MM.1S (cell line): ENCODE data around the gene DNAH10.

Source experiments
- DNase-seq: peaks from one replicate; pipeline ENCODE4 v3.0.0-alpha.2; 2015
- H2AFZ ChIP-seq: fragments of 300-600 bp; sonication (generic); 2 replicates; pipeline ENCODE4 v1.6.0; 2016; ENCODE audit warnings: antibody characterized with exemption, low read length
- H3F3A ChIP-seq: fragments of 300-600 bp; sonication (generic); 2 replicates; pipeline ENCODE4 v1.6.1; 2016; ENCODE audit warnings: mild to moderate bottlenecking, antibody characterized with exemption, low read length, moderate library complexity, mixed read lengths; ENCODE audit not compliant: insufficient read depth
- H3K27ac ChIP-seq: fragments of 300-600 bp; sonication (generic); 2 replicates; pipeline ENCODE4 v1.5.1; 2016; ENCODE audit warnings: mild to moderate bottlenecking, low read length
- H3K27me3 ChIP-seq: fragments of 300-600 bp; sonication (generic); replicated peaks from 2 replicates; pipeline ENCODE4 v1.6.0; 2016; ENCODE audit warnings: low read length; ENCODE audit not compliant: insufficient read depth
- H3K36me3 ChIP-seq: fragments of 300-600 bp; sonication (generic); replicated peaks from 2 replicates; pipeline ENCODE4 v1.6.1; 2016; ENCODE audit warnings: mild to moderate bottlenecking, low read length, mixed read lengths; ENCODE audit not compliant: insufficient read depth
- H3K4me1 ChIP-seq: fragments of 300-600 bp; sonication (generic); 2 replicates; pipeline ENCODE4 v1.6.1; 2016; ENCODE audit warnings: low read length, mixed read lengths
- H3K4me2 ChIP-seq: fragments of 300-600 bp; sonication (generic); 2 replicates; pipeline ENCODE4 v1.6.0; 2016; ENCODE audit warnings: low read depth, low read length
- H3K4me3 ChIP-seq: fragments of 300-600 bp; sonication (generic); 2 replicates; pipeline ENCODE4 v1.5.1; 2016; ENCODE audit warnings: low read length, mixed read lengths
- H3K79me2 ChIP-seq: fragments of 300-600 bp; sonication (generic); 2 replicates; pipeline ENCODE4 v1.6.1; 2016; ENCODE audit warnings: mixed run types, low read length, mixed read lengths
- H3K9ac ChIP-seq: fragments of 300-600 bp; sonication (generic); 2 replicates; pipeline ENCODE4 v1.6.1; 2016; ENCODE audit warnings: low read length, mixed read lengths
- H3K9me2 ChIP-seq: fragments of 300-600 bp; sonication (generic); replicated peaks from 2 replicates; pipeline ENCODE4 v1.6.1; 2016; ENCODE audit warnings: mild to moderate bottlenecking, low read length, mixed read lengths; ENCODE audit not compliant: insufficient read depth
- H3K9me3 ChIP-seq: fragments of 300-600 bp; sonication (generic); replicated peaks from 2 replicates; pipeline ENCODE4 v1.6.1; 2016; ENCODE audit warnings: mild to moderate bottlenecking, low read length, mixed read lengths; ENCODE audit not compliant: insufficient read depth
- H4K20me1 ChIP-seq: fragments of 300-600 bp; sonication (generic); 2 replicates; pipeline ENCODE4 v1.6.1; 2016; ENCODE audit warnings: mild to moderate bottlenecking, low read length, moderate library complexity, mixed read lengths; ENCODE audit not compliant: insufficient read depth
- EZH2 ChIP-seq: fragments of 300-600 bp; sonication (generic); optimal IDR thresholded peaks from 2 replicates; pipeline ENCODE3; 2017; ENCODE audit warnings: low read depth, mild to moderate bottlenecking, antibody characterized with exemption, low read length, mixed read lengths
- EZH2phosphoT487 ChIP-seq: fragments of 300-600 bp; sonication (generic); IDR thresholded peaks from 2 replicates; pipeline ENCODE4 v1.6.1; 2018; ENCODE audit warnings: antibody characterized with exemption, low read length
- TF ChIP-seq, protein P1 (sequence below): fragments of 300-600 bp; sonication (generic); IDR thresholded peaks from 2 replicates; pipeline ENCODE4 v1.5.1; 2016; ENCODE audit warnings: antibody characterized with exemption, low read length, mixed read lengths

DNAH10 gene

DNA sequence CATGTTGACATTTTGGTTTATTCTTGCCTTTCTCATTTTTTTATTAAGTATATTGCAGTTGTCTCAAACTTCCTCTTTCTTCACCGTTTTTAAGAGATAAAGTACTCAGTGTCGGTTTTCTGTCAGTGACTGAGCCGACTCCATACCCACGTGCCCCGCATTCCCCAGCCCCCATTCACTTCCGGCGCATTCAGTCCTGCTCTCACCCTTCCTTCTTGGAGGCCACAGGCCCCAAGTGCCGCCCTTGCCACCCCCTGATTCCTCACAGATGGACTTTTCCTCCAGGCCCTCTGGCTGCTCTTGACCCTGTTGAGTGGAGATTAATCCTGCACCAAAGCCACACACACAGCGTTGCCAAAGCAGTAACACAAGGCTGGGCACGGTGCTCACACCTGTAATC is 19.1 kb upstream of the DNAH10 start:
- H3K79me2 ChIP-seq: no peaks in the 10 kb centered on the region
- H3K4me3 ChIP-seq: no peak overlapping the region
- no peaks in the 10 kb centered on the region for H3F3A ChIP-seq
- no peak overlapping the region for H3K9ac ChIP-seq
- H3K36me3 ChIP-seq: no peaks in the 10 kb centered on the region
- H3K9me2 ChIP-seq: no peaks in the 10 kb centered on the region
- H4K20me1 ChIP-seq: no peaks in the 10 kb centered on the region
- no peaks in the 10 kb centered on the region for H3K9me3 ChIP-seq
- no peak overlapping the region for H2AFZ ChIP-seq
- TF ChIP-seq EZH2 (no peak), EZH2phosphoT487 (no peak)
- TF ChIP-seq, protein P1, sequence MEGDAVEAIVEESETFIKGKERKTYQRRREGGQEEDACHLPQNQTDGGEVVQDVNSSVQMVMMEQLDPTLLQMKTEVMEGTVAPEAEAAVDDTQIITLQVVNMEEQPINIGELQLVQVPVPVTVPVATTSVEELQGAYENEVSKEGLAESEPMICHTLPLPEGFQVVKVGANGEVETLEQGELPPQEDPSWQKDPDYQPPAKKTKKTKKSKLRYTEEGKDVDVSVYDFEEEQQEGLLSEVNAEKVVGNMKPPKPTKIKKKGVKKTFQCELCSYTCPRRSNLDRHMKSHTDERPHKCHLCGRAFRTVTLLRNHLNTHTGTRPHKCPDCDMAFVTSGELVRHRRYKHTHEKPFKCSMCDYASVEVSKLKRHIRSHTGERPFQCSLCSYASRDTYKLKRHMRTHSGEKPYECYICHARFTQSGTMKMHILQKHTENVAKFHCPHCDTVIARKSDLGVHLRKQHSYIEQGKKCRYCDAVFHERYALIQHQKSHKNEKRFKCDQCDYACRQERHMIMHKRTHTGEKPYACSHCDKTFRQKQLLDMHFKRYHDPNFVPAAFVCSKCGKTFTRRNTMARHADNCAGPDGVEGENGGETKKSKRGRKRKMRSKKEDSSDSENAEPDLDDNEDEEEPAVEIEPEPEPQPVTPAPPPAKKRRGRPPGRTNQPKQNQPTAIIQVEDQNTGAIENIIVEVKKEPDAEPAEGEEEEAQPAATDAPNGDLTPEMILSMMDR: no peak
- no peaks in the 10 kb centered on the region for H3K27me3 ChIP-seq
- H3K27ac ChIP-seq: no peak overlapping the region
- DNase-seq: no peak
- no peak overlapping the region for H3K4me2 ChIP-seq
- no peaks in the 10 kb centered on the region for H3K4me1 ChIP-seq

DNA sequence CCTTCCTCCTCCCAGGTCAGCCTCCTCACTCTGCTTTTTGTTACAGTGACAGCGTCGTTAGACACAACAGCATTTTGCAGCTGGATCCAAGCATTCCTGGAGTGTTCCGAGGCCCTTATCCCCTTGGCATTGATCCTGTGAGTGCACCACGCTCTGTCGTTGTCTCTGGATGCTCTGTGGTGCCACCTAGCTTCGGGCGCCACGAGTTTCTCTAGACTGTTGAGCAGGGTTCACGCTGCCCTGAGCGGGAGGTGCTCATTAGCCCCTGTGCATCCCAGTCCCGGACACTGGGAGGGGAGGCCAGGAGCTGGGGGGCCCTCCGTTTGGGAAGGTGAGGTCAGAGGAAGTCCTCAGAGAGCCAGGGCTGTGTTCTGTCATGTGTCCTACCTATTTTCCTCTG is 17.3 kb upstream of the DNAH10 start:
- H3K27ac ChIP-seq: no peak overlapping the region
- H3K9ac ChIP-seq: no peak overlapping the region
- no peak overlapping the region for H2AFZ ChIP-seq
- no peaks in the 10 kb centered on the region for H3K9me2 ChIP-seq
- H3K9me3 ChIP-seq: no peaks in the 10 kb centered on the region
- H3K4me3 ChIP-seq: no peak overlapping the region
- no peaks in the 10 kb centered on the region for H3K27me3 ChIP-seq
- no peaks in the 10 kb centered on the region for H3K36me3 ChIP-seq
- H3K79me2 ChIP-seq: no peaks in the 10 kb centered on the region
- no peaks in the 10 kb centered on the region for H4K20me1 ChIP-seq
- H3K4me1 ChIP-seq: no peaks in the 10 kb centered on the region
- no peaks in the 10 kb centered on the region for H3F3A ChIP-seq
- TF ChIP-seq EZH2 (no peak), EZH2phosphoT487 (no peak)
- TF ChIP-seq, protein P1: no peak
- DNase-seq: no peak
- no peak overlapping the region for H3K4me2 ChIP-seq

DNA sequence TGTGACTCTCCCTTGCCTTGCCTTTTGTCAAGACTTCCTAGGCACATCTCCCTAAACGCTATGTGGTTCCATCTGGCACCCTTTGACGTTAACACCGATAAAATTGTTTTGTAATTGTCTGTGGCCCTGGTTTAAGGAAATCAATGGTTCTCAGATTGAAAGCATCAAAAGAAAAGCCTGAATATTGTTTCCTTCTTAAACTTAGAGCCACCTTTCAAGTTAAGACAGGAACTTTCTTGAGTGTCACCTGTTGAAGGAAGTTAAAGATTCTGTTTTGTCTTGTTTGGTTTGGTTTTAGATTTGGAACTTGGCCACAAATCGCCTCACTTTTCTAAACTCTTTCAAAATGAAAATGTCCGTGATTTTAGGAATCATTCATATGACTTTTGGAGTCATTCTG is 14.8 kb upstream of the DNAH10 start:
- Histone ChIP-seq H3K4me2 (no peak overlapping the region), H3K9ac (no peak overlapping the region), H3K27ac (no peak overlapping the region), H3K4me1 (no peaks in the 10 kb centered on the region), H3K79me2 (no peaks in the 10 kb centered on the region), H2AFZ (no peak overlapping the region), H3K9me2 (no peaks in the 10 kb centered on the region), H3K9me3 (no peaks in the 10 kb centered on the region), H4K20me1 (no peaks in the 10 kb centered on the region), H3K36me3 (no peaks in the 10 kb centered on the region), H3K4me3 (no peak overlapping the region), H3K27me3 (no peaks in the 10 kb centered on the region), H3F3A (no peaks in the 10 kb centered on the region)
- no peak for DNase-seq
- TF ChIP-seq, protein P1: no peak
- TF ChIP-seq EZH2phosphoT487 (no peak), EZH2 (no peak)

DNA sequence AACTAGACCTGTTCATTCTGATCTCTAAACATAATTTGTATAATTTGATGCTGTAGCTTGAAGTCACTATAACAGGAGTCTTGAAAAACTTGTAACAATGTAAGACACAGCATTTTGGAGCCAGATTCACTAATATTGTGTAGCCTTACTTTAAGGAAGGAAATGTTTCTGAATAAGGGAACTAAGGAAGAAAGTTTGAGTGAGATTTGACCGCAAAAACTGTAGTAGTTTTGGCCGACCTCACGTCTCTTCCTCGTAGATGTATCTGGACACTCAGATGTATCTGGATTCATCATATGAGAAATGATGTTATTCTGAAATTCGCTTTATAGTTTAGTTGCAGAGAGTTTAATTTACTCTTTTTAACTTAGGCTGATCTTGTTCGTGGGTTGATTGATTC is 13.9 kb upstream of the DNAH10 start:
- no peaks in the 10 kb centered on the region for H3K4me1 ChIP-seq
- H3K9ac ChIP-seq: no peak overlapping the region
- no peak overlapping the region for H3K4me2 ChIP-seq
- H4K20me1 ChIP-seq: no peaks in the 10 kb centered on the region
- no peak overlapping the region for H3K4me3 ChIP-seq
- TF ChIP-seq EZH2: no peak
- TF ChIP-seq, protein P1: no peak
- no peak for TF ChIP-seq EZH2phosphoT487
- H3K36me3 ChIP-seq: no peaks in the 10 kb centered on the region
- H2AFZ ChIP-seq: no peak overlapping the region
- no peak for DNase-seq
- no peaks in the 10 kb centered on the region for H3K27me3 ChIP-seq
- H3K27ac ChIP-seq: no peak overlapping the region
- H3K9me2 ChIP-seq: no peaks in the 10 kb centered on the region
- no peaks in the 10 kb centered on the region for H3K79me2 ChIP-seq
- H3F3A ChIP-seq: no peaks in the 10 kb centered on the region
- H3K9me3 ChIP-seq: no peaks in the 10 kb centered on the region
